GM18502 (cell line): ENCODE results near the gene UBE3A.
"Not testable (repeated sequence)": the region's sequence is repeated elsewhere in the genome, so short reads cannot be mapped to it uniquely, and the experiment has no call there.

ENCODE experiments used
- ATAC-seq: cut with Tn5 transposase; IDR thresholded peaks from one replicate; pipeline ENCODE4 v1.9.1; 2021; ENCODE audit warnings: mild to moderate bottlenecking; ENCODE audit not compliant: unreplicated experiment, poor library complexity

The UBE3A gene

DNA sequence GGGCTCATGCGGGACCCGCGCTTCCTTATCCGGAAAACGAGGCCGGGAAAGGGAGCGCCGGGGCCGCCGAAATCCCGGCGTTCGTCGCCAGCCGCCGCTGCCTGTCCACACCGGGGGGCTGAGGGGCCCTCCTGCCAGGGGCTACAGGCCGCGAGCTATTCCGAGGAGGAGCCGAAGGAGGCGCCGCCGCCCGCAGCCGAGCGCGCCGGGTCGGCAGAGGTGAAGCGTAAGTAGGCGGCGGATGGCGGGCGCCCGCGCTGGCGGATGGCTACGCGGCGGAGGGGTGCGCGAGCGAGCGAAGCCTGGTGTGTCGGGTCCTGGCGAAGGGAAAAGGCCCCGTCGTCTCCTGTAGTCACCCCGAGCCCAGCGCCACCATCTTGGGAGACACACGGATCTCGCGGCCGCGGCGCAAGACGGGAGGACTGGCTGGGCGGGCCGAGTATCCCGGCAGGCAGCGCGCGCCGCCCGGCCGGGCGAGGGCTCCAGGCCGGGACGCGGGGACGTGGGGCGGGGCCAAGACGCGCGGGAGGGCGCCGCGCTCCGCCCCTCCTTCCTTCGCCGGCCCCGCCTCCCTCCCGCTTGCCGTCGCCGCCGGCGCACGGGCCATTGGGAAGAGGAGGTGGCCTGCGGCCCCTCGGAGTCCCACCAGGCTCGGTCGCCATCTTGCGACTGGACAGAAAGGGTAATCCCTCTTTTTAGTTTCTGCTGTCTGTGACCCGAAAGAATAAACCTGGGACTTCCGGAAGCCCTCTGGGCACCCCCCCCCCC is at the start of gene UBE3A:
TSS of gene UBE3A (minus strand) at position 424 of the 768 bp plus-strand sequence. CDS start 29,917 bp downstream, outside the sequence.
- ATAC-seq: peak; percentile 86

DNA sequence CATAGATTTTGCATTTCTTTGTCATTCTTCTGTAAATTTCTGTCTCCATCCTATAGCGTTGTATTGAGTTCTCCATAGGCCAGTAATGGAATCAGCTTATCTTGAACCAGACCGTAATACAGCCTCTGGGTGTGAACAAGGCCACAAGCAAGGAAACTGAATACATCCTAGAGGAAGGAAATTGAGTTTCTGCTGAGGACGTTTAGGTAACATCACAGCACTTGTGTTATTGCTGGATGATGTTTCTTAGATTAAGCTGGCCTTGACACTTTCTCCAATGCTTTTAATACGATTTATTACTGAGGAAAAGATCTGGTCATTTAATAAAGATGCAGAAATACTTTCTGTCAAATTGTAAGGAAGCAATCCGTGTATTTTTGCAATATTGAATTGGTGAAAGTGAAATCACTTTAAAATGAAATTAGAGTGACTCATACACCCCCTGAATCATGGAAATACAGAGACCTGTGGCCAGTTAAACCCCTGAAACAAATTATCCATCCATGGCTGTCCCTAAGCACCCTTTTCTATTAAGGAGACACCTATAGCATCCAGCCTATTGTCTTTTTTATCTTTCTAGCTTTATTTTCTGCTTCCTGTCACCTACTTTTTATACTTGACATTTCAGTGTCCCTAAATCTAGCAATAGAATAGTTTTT is 48.5 kb upstream of the UBE3A start:
- no peak for ATAC-seq

DNA sequence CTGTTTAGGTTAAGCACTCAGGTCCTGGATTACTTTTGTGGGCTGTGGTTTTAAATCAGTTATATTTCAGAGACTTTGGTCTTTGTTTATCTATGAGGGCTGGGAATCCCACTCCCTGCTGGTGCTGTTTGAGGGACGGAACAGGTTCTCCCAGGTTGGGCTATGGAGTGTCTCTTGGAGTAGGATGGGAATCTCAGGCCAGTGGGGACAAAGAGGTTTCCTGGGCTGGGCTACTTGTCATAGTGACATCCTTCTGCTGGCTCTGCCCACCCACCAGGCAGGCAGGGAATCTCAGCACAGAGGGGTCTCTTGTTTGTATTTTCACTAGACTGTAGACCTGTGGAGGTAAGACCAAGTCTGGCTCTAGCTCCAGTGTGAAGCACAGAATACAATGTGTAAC is 47.2 kb upstream of the UBE3A start:
- ATAC-seq: no peak

DNA sequence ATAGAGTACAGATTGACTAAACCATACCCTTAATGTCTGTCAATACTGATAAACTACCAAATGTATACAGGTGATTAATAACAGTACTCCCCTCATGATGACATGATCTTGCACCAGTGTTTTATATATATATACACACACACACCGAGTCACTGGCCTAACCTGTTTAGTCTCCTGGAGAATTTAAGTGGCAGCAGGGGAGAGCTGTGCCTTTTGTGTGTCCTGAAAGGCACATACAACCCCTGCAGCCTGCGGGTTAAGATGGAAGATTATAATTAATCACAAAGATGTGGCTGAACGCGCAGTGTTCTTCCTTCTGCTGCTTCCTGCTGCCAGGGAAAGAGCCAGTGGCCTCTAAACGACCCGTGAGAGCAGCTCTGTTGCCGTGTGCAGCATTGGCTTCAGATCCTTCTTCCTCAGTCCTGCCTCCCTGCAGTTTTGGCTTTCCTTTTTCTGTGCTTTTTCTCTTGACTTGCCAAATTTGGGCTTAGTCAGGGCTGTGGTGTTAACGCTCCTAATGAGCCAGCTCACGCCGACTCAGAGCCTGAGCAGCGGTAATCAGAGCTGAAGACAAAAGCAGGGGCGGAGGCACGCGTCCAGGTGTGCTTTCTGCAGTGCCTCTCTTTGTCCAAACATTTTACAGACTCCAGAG is 42.5 kb upstream of the UBE3A start:
- no peak for ATAC-seq

DNA sequence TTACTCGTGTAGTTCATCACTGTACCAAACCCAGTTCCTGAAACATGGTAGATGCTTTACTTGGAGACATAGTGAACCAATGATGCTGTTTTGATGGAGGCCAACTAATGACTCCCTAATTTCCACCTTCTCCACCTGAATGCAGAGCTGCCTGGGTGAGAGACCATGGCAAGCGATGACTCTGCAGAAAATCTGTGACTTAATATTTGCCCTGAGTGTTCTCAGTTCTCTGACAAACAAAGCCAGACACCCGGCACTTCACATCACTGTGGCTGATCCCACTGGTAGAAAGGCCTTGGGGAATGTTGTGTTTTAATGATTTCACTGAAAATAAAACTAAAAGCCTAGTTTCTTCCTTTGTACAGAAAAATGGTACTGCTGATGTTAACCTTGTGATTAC is 39.5 kb upstream of the UBE3A start:
- no peak for ATAC-seq

DNA sequence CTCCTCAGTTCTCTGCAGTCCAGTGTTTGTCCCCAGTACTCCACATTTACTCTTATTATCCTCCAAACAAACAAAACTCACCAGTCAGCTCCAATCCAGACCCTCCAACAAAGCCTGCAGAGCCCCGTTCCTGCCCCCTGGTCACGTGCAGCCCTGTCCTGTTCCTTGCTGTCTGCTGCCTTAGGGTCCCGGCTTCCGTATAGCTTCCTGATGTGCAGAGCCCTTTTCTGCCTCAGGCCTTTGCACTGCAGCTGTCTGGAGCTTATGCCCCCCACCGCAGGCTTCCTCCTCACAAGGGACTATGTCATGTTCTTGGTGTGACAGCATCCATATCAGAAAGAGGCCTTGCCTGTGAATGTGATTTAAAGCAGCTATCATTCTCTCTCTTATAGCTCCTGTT is 39.0 kb upstream of the UBE3A start:
- ATAC-seq: no peak

DNA sequence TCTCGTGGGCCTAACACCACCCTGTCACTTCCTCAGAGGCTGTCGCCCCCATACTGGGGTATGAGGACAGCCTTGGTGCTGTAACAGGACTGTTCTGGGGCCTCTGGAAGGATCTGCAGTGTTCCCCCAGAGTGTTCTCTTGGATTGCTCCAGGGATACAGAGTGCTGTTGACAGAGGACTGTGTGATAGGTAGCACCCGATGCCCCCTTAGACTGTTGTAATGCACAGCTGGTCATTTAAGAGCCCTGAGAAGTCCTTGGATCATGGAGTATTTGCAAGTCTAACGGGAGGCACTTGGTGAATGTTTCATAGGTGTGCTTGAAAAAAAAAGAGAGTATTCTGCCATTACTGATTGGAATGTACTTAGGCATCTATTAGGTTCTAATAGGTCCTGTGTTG is 35.4 kb upstream of the UBE3A start:
- ATAC-seq: no peak

DNA sequence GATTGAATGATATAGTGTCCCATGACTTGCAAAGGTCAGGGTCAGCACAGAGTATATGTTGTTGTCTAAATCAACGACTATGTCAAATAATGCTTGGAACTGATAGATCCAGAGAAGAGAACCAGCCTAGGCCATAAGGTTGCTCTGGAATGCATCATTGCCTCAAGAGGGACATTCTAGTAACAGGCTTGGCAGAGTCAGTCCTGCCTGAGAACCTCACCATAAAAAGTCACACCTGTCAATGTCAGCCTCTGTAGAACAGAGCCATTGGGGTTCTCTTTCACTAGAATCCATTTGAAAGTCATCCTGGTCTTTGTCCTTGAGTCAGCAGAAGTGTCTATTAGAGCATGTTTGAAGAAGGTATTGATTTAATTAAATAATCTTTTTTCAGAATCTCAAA is 31.4 kb upstream of the UBE3A start:
- no peak for ATAC-seq

DNA sequence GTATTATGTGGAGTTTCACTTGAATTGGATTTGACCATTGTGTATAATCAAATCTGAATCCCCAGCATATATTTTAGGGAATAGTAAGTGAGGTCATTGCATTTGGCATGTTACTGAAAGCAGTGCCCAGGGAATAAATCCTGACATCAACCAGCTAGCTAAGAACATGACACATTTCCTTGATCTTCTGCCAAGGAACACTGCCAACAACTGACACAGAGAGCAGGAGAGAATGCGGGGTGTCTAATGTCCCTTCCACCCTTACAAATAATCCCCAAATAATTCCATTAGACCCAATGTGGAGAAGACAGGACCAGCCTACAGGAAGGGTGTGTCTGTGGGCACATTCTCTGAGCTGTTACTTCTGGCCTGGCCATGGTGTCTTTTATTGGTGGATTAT is 30.6 kb upstream of the UBE3A start:
- ATAC-seq: no peak

DNA sequence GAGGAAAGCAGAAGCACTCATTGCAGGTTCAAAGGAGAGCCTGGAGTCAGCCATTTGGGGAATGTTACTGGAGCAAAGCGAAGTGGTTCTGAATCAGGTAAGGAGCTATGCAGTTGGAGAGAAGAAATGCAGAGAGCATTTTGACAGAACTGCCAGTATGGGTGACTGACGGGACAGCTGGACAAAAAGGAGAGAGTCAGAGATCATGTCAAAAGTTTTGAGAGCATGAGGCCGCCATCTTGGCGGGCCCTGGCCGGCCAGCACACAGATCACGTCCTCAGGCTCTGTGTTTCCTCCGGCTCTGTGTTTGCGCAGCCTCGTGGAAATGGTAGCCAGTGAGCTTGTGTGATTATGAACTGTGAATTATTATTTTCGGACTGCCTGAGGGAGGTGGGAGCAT is 29.8 kb upstream of the UBE3A start:
- no peak for ATAC-seq

DNA sequence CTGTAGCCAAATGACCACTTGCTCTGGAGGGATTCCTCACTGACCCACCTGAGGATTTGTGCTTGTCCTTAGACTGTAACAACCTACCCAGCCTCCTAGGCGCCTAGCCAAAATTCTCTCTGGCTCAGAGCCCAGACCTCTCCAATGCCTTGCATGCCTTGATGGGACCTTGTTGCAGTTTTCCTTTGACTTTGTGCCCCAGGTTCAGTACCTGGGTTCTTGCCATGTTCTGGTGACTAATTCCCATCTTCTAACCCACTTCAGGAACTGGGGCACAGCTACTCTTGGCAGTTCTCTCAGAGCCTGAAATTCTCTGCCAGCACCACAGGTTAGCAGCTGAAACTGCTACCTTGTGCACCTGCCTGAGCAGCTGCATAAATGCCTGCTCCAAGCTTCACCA is 27.0 kb upstream of the UBE3A start:
- ATAC-seq: no peak

DNA sequence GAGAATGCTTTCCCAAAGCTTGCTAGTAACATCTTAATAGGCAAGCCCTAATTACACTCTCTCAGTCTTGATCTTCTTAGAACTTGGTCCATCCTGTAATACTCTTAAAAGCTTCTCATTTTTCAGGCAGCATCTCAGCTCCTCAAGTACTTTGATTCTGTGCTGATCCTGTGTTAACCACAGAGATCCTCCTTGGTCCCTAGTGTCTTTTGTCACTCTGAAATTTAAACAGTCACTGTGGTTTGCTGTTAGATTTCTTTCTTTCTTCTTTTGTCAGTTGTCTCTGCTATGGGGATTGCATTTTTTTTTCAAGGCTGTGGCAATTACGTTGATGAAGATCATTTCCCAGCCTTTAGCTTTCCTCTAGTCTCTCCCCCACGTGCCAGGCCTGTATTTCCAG is 26.0 kb upstream of the UBE3A start:
- ATAC-seq: no peak

DNA sequence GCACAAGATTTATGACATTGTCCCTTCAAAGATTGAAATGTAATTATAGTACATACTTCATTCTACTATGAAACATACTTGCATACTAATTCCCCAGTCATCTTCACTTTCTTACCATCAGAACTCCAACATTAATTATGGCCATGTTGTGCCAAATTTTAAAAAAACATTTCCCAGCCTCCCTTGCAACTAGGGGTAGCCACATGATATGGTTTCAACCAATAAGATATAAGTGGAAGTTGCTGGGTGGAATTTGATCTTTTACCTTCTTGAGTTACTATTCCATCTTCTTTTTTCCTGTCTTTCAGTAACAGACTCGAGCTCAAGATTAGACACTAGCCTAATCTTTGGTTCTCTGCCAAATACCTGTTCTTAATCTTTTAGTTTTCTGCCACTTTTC is 25.6 kb upstream of the UBE3A start:
- no peak for ATAC-seq

DNA sequence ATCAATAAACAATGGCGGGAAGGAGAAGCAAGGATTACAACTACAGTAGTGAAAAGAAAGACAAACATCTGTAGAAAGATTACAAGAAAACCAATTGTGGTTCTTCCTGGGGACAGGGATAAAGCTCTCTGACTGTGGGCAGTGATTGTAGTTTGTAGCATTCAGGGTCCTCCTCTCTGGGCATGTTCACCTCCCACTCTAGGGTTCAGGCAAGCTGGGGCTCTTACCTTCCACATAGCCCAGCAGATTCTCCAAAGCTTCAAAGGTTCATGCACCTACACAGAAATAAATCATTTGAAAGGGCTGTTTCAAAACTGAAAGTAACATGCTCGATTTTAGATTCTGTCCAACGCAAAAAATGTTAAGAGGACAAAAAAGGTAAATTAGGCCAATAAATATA is 17.4 kb upstream of the UBE3A start:
- no peak for ATAC-seq

DNA sequence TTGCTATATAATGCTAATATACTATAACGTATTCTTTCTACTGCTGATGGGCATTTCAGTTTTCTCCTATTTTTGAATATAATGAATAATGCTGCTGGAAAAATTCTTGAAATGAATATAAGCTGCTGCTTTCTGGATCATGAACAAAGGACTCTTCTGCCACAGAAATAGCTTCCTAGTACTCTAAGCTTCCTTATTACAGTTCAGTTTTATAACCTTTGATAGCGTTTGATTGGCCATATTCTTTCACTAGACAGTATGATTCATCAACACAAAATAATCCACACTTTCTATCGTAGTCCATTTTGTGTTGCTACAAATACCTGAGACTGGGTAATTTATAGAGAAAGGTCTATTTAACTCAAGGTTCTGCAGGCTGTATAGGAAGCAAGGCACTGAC is 16.4 kb upstream of the UBE3A start:
- no peak for ATAC-seq

DNA sequence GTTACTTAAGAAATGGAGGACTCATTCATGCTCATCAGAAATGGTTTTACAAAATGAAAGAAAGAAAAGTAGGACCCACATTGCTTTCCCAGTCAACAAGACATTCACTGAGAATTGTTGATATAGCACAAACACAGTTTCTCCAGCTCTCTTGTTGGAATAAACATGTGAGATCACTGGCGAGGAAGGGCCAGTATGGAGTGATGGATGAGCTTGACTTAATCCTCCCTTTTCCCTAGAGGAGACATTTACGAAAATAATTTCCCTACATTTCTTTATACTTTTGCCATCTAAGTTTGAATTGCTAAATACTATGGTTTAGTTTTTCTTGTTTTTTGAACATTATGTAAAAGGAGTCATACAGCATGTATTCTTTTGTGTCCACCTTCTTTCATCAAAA is 15.9 kb upstream of the UBE3A start:
- ATAC-seq: no peak

DNA sequence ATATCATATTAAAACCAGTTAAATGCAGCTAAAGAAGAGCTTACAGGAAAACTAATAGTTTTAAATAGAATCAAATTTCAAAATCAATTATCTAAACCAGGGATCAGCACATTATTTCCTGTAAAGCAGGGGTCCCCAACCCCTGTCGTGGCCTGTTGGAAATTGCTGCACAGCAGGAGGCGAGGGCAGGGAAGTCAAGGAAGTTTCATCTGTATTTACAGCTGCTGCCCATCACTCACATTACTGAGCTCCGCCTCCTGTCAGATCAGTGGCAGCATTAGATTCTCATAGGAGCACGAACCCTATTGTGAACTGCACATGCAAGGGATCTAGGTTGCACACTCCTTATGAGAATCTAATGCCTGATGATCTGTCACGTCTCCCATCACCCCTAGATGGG is 14.4 kb upstream of the UBE3A start:
- ATAC-seq: not testable (repeated sequence)

DNA sequence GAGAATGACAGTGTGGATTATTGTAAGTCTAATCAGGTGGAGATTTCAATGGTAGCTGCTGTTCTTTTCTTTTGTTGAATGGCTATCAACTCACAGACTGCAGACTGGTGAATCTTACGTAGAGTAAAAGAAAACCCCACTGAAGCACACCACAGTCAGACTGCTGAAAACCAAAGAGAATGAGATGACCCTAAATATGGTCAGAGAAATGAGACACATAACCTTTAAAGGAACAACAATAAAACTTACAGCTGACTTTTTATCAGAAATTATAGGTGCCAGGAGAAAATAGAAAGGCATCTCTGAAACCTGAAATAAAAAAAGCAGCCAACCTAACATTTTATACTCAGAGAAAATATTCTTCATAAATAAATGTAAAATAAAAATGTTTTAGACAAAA is 12.7 kb upstream of the UBE3A start:
- no peak for ATAC-seq

DNA sequence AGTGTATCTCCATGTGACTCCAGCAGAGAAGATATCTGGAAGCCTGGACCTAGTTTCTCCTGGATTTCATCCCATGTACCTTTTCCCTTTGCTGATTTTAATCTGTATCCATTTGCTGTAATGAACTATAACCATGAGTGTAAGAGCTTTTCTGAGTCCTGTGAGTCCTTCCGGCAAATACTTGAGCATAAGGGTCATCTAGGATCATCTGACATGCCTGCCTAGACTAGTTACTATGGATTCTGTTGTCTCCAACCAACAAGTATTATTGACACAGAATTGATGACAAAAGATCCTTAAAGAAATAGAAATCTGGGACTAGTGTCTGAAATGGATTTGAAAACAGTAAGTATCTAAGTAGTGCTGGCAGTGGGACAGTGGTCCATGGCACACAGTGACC is 11.3 kb upstream of the UBE3A start:
- ATAC-seq: no peak

DNA sequence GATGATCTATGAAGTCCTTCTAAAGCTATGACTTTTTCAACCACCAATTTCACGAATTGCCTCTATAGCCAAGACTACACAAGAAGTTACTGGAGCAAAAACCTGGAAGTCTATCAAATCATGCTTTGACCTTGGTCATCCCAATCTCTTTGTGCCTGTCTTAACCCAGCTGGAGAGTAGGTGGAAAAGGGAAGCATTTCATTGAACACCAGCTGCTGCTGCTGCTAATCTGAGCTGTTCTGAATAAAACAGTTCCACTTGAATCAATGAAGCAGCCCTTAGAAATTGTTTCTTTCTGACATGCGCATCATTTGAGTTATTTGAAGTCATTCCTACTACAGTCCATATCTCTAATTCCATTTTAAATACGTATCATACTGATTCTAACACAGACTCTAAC is 7.3 kb upstream of the UBE3A start:
- ATAC-seq: no peak

DNA sequence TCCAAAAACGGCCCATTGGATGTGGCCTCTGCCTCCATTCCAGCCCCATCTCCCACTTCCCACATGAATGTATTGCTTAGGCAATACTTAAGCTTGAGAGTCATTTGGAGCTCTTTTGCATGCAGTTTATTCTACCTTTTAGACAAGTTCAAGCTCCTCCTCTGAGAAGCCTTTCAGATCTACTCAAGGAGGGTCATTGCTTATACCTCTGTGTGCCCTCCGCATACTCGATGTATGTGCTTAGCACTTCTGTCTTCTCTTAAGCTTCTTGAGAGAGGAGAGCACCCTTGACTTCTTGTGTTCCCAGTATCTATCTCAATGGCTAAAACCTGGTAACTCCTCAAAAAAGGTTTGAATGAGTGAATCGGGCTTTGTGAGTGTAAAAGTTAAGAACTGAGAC is 6.6 kb upstream of the UBE3A start:
- ATAC-seq: no peak

DNA sequence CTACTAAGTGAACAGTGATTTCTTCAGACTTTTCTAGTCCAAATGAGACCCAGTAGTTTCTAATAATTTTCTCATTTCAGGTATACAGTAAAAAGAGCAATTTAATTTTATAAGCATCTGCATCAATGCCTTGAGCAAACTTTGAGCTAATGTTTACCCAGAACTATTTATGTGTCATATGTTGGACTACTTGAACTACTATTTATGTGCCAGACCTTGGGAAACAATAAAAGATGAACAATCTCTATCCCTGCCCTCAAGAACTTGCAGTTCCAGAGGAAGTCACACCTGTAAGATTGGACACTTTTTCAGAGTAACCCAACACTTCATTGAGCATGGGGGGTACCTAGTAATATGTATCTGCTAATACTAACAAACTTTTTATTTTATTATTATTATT is 2.3 kb upstream of the UBE3A start:
- ATAC-seq: no peak
